Measurements from ENCODE around the gene FEZ2.

Gene FEZ2

GRCh38 chr2:36586672-36587071, 11.3 kb downstream of the FEZ2 start:
- no peak for DNase-seq

- DNase-seq: no peak
Observed at GRCh38 chr2:36584148-36584794, 13.7 kb downstream of the FEZ2 start.

DNA sequence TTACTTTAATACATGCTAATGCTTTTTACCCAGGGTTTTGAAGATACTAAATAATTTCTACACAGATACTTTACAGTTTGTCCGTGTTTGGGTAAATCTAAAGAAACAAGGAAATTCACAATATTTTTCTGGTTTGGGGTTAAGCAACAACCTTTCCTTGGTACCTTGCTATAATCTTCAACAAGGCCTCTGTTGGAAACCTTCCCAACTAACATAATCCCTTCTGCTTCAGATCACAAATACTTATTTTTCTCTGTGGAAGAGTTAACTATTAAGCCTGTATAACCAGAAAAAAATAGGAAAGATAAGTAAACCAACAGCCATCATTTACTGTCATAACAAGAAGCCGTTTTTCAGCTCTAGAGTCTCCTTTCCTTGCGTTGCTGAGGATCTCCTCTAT, 15.0 kb downstream of the FEZ2 start:
- no peak for DNase-seq

GRCh38 chr2:36582538-36582937, 15.4 kb downstream of the FEZ2 start:
- no peak for DNase-seq

GRCh38 chr2:36579297-36579664, 18.7 kb downstream of the FEZ2 start:
- DNase-seq: no peak

DNA sequence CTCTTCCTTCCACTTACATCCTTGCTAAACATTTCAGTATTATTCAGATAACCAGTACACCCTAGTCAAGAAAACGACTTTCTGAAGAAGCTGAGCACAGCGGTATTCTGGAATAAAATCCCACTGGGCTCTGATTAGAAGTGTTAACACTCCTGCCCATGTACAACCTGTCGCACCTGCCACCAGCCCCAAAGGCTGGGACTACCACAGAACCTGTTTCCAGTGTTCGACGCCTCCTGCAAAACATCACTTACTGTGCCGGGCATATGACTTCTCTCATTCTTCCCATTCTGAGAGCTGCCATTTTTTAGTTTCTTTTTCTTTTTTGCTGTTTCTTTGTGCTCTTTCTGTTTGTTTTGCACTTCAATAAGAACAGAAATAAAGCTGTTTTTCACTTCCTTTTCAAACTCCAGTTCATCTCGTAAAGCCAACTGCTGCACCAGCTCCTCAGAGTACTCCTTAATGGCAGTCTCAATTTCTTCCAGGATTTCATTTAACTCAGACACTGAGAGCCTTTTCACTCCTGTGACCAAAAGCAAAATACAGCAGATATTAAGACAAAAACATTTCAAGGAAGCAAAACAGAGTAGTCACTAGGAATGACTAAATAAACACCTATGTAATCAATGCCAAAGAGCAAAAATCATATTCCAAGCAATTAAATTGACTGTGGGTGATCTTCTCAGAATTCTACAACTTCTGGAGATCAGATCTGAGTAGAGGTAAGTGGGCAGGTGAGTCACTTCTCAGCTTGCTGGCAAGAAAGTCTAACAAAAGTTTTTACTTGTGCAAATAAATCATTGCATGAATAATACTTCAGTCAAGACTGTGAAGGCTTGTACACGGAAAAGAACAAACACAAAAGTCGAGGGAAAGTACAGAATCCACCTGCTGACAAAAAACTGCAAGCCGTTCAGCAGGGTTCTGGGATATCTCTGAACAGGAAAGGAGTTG, 19.3 kb downstream of the FEZ2 start:
- DNase-seq: no peak

DNA sequence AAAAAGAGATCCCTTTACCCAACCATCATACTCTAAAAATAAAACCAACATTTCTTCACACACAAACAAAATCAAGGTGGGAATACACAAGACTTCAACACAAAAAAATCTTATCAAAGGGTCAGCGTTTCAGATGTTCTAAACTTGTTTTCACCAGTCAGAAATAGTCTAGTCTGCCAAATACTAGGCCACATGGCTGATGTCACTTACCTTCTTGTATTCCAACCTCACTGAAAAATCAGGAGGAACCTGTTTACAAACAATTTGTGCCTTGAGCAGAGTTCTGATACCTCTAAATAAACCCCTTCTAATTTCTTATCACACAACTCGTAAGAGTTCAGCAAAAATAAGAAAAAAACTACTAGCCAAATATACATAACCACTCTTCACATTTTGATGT, 20.1 kb downstream of the FEZ2 start:
- no peak for DNase-seq

DNA sequence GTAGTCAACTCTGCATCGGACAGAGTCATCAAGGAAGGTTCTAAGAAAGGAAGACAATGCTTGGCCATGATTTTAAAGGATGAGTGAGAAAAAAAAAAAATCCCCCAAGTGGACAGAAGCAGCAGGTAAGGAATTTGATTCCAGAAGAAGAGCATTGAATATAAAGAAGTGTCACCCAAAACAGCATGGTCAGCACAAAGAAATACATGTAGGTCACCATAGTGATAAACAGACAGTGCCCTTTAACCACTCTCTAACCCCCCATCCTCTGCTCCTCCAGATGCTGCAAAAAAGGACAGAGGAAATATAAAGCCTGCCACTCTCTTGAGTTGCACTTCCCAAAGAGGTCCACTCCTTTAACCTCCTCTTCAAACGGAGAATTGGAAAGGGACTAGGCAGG, 23.4 kb downstream of the FEZ2 start:
- DNase-seq: no peak

DNA sequence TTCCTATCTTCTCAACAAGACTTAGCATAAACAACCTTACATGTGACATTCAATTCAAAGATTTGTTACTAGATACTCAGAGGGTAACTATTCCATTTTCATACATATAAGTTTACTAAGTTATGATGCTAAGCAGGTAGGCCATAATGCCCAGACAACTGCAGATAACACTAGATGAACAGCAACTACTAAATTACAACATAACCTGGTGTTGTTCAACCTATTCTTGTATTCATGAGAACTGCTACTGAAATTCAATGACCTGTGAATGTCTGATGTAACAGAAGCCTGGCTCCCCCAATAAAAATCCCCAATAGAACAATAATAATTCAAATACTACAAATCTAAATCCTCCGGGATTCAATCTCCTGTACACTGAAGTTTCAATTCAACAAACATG, 24.8 kb downstream of the FEZ2 start:
- no peak for DNase-seq

GRCh38 chr2:36572719-36573059, 25.3 kb downstream of the FEZ2 start:
- no peak for DNase-seq

DNA sequence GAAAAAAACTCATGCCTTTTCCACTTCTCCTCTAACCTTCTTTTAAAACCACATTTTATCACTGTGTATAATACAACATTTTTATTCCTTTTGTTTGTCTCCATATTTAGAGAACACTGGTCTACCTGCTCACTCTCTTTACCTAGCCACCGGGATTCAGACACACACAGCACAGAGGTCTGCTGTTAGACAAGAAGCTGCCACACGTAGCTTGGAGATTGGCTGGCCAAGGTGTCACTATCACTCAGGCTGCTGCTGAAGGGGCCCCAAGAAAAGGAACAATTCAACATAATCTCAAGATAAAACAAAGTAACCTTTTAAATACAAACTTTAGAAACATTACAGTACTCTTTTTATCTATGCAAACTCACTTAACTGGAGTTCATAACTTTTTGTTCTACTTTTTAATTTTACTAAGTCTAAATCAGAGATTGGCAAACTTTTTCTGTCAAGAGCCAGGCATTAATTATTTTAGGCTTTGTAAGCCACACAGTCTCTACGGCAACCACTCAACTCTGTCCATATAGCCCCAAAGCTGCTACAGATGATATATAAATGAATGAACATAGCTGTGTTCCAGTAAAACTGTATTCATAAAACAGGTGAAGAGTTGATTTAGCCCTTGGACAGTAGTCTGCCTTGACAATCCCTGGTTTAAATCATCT, 25.8 kb downstream of the FEZ2 start:
- no peak for DNase-seq

DNA sequence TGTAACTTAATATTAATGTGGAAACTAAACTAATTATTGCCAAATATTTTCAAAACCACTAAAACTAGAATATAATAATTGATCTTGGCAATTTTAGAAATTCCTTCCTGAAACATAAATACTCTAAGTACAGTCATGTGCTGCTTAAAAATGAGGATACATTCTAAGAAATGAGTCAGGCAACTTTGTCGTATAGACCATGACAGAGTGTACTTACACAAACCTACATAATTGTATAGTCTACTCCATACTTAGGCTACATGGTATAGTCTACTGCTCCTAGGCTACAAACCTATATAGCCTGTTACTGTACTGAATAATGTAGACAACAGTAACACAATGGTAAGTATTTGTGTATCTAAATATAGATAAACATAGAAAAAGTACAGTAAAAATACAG, 27.6 kb downstream of the FEZ2 start:
- no peak for DNase-seq

DNA sequence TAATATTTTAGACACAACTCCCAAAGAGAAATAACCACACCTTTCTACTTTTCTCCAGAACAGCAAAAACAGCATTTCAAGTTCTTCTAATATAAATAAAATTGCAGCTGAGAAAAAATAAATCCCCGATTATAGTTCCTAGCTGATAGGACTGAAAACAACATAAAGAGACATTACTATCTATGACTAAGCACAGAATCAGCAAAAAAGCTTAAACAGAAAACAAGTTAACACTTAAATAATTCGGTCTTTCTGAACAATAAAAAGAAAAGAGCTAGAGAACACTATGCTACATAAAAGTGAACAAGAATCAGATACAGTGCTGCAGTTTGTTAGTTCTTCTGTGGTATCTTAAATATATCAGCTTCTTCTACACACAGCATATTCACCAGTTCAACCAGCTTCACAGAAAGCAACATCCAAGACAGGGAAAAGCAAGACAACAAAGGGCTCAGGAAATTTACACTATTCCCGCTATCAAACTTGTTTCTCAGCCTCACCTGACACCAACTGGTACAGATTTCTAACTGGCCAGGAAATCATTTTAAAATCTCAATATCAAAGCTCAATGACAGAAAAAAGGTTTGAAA, 28.6 kb downstream of the FEZ2 start:
- no peak for DNase-seq

- no peak for DNase-seq
Observed at GRCh38 chr2:36568516-36569246, 29.3 kb downstream of the FEZ2 start.

DNA sequence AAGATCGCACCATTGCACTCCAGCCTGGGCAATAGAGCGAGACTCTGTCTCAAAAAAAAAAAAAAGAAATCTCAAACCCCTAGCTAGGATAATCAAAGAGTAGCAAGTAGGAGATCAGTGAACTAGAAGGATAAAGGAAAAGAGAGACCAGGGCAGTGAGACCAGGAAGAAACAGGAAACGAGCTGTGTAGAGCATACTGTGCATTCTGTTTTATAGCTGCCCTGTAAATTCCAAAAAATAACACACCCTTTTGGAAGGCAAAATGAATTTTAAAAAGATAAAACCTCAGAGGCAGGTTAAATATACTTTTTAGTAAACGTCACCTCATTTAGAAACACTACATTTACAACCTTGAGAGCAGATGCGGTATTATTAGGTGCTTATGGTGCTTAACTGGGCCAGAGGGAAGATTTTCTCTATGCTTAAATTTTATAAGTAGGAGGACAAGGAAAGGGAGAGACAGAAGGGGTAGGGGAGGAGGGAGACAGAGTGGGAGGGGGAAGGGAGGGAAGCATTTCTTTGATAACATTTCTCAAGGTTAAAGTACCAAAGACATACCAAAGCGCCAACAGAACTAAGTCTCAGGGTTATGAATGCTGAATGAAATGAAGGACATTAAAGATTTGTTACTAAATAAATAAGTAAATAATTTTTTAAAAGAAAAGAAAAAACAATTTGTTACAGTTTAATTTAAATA, 30.1 kb downstream of the FEZ2 start:
- no peak for DNase-seq

DNA sequence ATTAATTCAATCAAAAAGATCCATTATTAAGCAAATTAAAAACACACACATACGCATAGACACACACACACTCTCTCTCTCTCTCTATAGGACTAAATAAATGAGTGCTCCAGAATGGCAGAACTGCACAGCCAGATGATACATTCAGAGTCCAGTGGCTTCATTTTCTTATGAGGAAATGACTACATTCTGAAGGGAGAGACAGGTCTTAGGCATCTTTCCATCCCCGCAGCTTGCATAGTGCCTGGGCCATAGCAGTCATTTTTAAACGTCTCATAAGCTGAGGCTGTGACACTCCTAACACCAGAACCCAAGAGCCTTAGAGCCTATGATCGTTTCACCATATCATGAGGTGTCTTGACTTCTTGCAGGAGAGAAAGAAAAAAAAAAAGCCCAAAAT, 31.1 kb downstream of the FEZ2 start:
- DNase-seq: no peak

DNA sequence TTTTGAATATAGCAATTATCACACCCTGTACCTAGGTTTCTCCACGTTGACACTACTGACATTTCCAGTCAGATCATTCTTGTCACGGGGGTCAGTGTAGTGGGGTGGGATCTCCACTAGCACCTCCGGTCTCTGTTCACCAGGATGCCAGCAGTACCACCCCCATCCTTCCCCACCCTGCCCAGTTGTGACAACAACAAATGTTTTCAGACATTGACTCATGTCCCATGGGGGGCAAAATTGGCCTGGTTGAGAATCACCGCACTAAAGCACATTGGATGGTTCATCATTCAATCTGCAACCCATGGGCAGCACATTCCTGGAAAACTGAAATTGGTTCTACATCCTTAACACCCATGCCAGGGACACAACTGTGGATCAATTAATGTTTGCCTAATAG, 32.3 kb downstream of the FEZ2 start:
- no peak for DNase-seq

DNA sequence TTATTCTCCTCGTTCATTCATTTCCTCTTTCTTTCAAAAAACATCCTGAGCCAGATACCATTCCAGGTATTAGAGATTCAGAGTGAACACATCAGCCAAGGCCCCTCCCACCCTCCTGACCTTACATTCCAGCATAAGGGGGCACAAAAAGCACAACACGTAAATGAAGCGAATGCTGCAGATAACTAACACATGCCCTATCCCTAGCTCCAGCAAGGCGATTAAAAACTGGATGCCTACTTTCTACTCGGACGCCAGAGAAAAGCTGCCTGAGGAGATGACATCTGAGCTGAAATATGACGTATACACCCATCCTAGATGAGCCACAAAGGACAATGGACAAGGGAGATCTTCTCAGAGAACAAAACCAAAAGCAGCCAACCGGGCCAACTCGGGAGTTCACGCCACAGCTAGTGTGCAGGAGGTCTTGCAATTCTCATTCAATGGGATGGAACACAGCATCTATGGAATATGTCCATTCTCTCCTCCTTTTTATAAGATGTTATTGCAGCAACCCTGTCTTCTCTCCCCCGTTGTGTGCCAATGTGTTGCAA, 33.5 kb downstream of the FEZ2 start:
- no peak for DNase-seq

GRCh38 chr2:36562973-36563532, 34.9 kb downstream of the FEZ2 start:
- DNase-seq: no peak

- DNase-seq: no peak
Observed at GRCh38 chr2:36562240-36562639, 35.7 kb downstream of the FEZ2 start.

- no peak for DNase-seq
Observed at GRCh38 chr2:36561237-36561944, 36.6 kb downstream of the FEZ2 start.

Measured in NCI-H187 (cell line).